ENCODE measurements around the gene TNNC2.

DNA sequence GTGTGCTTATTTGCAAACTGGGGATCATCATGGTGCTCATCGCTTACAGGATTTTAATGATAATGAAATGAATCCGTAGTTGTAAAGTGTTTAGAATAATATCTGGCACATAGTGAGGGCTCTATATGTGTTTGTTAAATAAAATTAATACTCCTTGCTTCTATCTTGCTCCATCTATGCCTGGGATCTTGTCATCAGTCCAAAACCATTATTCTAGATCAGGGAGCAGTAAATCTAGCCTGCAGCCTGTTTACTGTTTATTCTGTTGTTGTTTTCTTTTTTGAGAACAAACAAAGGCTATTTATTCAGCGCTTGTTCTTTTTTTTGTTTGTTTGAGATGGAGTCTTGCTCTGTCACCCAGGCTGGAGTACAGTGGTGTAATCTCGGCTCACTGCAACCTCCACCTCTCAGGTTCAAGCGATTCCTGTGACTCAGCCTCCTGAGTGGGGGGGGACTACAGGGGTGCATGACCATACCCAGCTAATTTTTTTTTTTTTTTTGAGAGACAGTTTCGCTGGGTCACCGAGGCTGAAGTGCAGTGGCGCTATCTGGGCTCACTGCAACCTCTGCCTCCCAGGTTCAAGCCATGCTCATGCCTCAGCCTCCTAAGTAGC, 22.0 kb upstream of the TNNC2 start:
- TF ChIP-seq, protein P1, sequence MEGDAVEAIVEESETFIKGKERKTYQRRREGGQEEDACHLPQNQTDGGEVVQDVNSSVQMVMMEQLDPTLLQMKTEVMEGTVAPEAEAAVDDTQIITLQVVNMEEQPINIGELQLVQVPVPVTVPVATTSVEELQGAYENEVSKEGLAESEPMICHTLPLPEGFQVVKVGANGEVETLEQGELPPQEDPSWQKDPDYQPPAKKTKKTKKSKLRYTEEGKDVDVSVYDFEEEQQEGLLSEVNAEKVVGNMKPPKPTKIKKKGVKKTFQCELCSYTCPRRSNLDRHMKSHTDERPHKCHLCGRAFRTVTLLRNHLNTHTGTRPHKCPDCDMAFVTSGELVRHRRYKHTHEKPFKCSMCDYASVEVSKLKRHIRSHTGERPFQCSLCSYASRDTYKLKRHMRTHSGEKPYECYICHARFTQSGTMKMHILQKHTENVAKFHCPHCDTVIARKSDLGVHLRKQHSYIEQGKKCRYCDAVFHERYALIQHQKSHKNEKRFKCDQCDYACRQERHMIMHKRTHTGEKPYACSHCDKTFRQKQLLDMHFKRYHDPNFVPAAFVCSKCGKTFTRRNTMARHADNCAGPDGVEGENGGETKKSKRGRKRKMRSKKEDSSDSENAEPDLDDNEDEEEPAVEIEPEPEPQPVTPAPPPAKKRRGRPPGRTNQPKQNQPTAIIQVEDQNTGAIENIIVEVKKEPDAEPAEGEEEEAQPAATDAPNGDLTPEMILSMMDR (IDR thresholded peaks at IDR 0.05), result no peak
- TF ChIP-seq POLR2A (IDR thresholded peaks at IDR 0.05) (no peak), EP300 (IDR thresholded peaks at IDR 0.05) (no peak)
